Brain microvascular endothelial cell (primary cell): ENCODE measurements around the gene RABGGTA.

Source experiments
- DNase-seq: peaks from one replicate; pipeline ENCODE4 v3.0.0-alpha.2; 2020
- H3K27ac ChIP-seq: fragments of 250-450 bp; sonication (Bioruptor Pico); 2 replicates; pipeline ENCODE4 v1.5.1; 2020; ENCODE audit warnings: mild to moderate bottlenecking, moderate library complexity
- H3K27me3 ChIP-seq: fragments of 250-450 bp; sonication (Bioruptor Pico); replicated peaks from 2 replicates; pipeline ENCODE4 v1.5.1; 2020; ENCODE audit warnings: mild to moderate bottlenecking
- H3K36me3 ChIP-seq: fragments of 250-450 bp; sonication (Bioruptor Pico); replicated peaks from 2 replicates; pipeline ENCODE4 v1.5.1; 2020; ENCODE audit warnings: mild to moderate bottlenecking
- H3K4me3 ChIP-seq: 2 replicates; pipeline ENCODE4 v1.5.1; 2011; ENCODE audit warnings: low read depth, mild to moderate bottlenecking, control low read depth, low read length, moderate library complexity
- CTCF ChIP-seq: IDR thresholded peaks from 2 replicates; pipeline ENCODE4 v1.5.1; 2011; ENCODE audit warnings: low read depth, mild to moderate bottlenecking, moderate library complexity, low read length, control low read depth, inconsistent platforms; ENCODE audit errors: missing control alignments
- in situ Hi-C: cut with HindIII; loops from 2 replicates; pipeline ENCODE4 v1.10.0; 2017; ENCODE audit warnings: low sequenced_read_pairs, low pct_ligation_motif_present

Gene RABGGTA

GRCh38 chr14:24266344-24267244 is 4.8 kb downstream of the RABGGTA start:
- no peak for TF ChIP-seq CTCF
- in situ Hi-C loops = no loop called here
- Histone ChIP-seq H3K36me3 (peaks cover 12% of the 10 kb centered on the region), H3K27ac (no peak overlapping the region), H3K27me3 (no peaks in the 10 kb centered on the region), H3K4me3 (no peak overlapping the region)
- DNase-seq = no peak

- Histone ChIP-seq H3K27ac (no peak overlapping the region), H3K27me3 (no peaks in the 10 kb centered on the region), H3K36me3 (peaks cover 12% of the 10 kb centered on the region), H3K4me3 (no peak overlapping the region)
- TF ChIP-seq CTCF = no peak
- DNase-seq = no peak
- in situ Hi-C loops = no loop called here
These were observed 7.1 kb downstream of the RABGGTA start for GRCh38 chr14:24264298-24264697.

GRCh38 chr14:24263848-24264247 is 7.5 kb downstream of the RABGGTA start:
- no peak for DNase-seq
- in situ Hi-C loops = no loop called here
- H3K4me3 ChIP-seq = no peak overlapping the region
- no peak overlapping the region for H3K27ac ChIP-seq
- peaks cover 12% of the 10 kb centered on the region for H3K36me3 ChIP-seq
- no peak for TF ChIP-seq CTCF
- H3K27me3 ChIP-seq = no peaks in the 10 kb centered on the region

- Histone ChIP-seq H3K27me3 (no peaks in the 10 kb centered on the region), H3K4me3 (no peak within 1 kb of the TSS), H3K36me3 (peaks cover 12% of the 10 kb centered on the region), H3K27ac (no peak within 1 kb of the TSS)
- TF ChIP-seq CTCF = no peak
- in situ Hi-C loops = no loop called here
- DNase-seq = no peak
These were observed 8.3 kb downstream of the RABGGTA start, which contains the start of gene TGM1 for GRCh38 chr14:24262821-24263733. Gene TGM1, minus strand, starts transcription at chr14:24263177. Its CDS starts 825 bp downstream, at chr14:24262352.

GRCh38 chr14:24261969-24262327 is 9.4 kb downstream of the RABGGTA start:
- TF ChIP-seq CTCF = no peak
- H3K27ac ChIP-seq = no peak overlapping the region
- peaks cover 4% of the 10 kb centered on the region for H3K36me3 ChIP-seq
- H3K27me3 ChIP-seq = no peaks in the 10 kb centered on the region
- no peak for DNase-seq
- no peak overlapping the region for H3K4me3 ChIP-seq
- in situ Hi-C loops = no loop called here
